Activated CD4-positive, alpha-beta memory T cell treated with anti-CD3 and anti-CD28 coated beads for 36 hours (primary cell): ENCODE data around the gene PIF1. TPM values are rescaled to one million over a fixed set of nuclear protein-coding genes. Genes with fewer than 3 reads are reported as not detected.

Source experiments
- CTCF ChIA-PET: fragments of 350-600 bp; sonication (Branson Sonifier 250); formaldehyde crosslinking; loops from one replicate; lab custom pipeline; 2021; ENCODE audit warnings: antibody characterized with exemption, inconsistent platforms; lab: Charles Lee
- POLR2A ChIA-PET: fragments of 350-600 bp; sonication (Branson Sonifier 250); formaldehyde crosslinking; loops from one replicate; lab custom pipeline; 2021; ENCODE audit warnings: antibody characterized with exemption; lab: Charles Lee
- DNase-seq: peaks from one replicate; pipeline ENCODE4 v3.0.0-alpha.2; 2020
- H3K27ac Mint-ChIP-seq: one replicate; pipeline ENCODE4 v1.8.0; 2021; ENCODE audit warnings: mixed read lengths
- H3K27me3 Mint-ChIP-seq: one replicate; pipeline ENCODE4 v1.8.0; 2021; ENCODE audit warnings: mixed read lengths
- H3K36me3 Mint-ChIP-seq: one replicate; pipeline ENCODE4 v1.8.0; 2021; ENCODE audit warnings: mixed read lengths
- H3K4me1 Mint-ChIP-seq: one replicate; pipeline ENCODE4 v1.8.0; 2021; ENCODE audit warnings: low read depth, mixed read lengths
- H3K4me3 Mint-ChIP-seq: one replicate; pipeline ENCODE4 v1.8.0; 2021; ENCODE audit warnings: mild to moderate bottlenecking, mixed read lengths
- H3K9me3 Mint-ChIP-seq: one replicate; pipeline ENCODE4 v1.8.0; 2021; ENCODE audit warnings: mixed read lengths
- intact Hi-C: fragments of 100-400 bp; cut with micrococcal nuclease; formaldehyde crosslinking; loops from one replicate; pipeline ENCODE4 v1.15.1; 2023
- total RNA-seq, 2 experiments: library from RNA; stranded (reverse); gene quantifications; one replicate each; pipeline ENCODE4 v1.2.3, GENCODE V29; 2021

PIF1 gene
- total RNA-seq, 2 experiments from 2014 or later: 23.6 to 30.2 TPM

GRCh38 chr15:64858021-64858575 lies 32.7 kb upstream of the PIF1 start:
- peaks cover 33% of the 10 kb centered on the region for H3K36me3 Mint-ChIP-seq
- no peak overlapping the region for H3K4me3 Mint-ChIP-seq
- H3K9me3 Mint-ChIP-seq: no peaks in the 10 kb centered on the region
- ChIA-PET POLR2A (no interaction called here), CTCF (interaction anchor here (1.0 to 2.4 kb wide), 2 partner anchors 22 to 37 kb away, joined by 4 to 10 read pairs; no protein-coding TSS in a partner anchor)
- no peak overlapping the region for H3K27ac Mint-ChIP-seq
- DNase-seq: no peak
- intact Hi-C loops: no loop called here
- H3K27me3 Mint-ChIP-seq: no peaks in the 10 kb centered on the region
- peaks cover 43% of the 10 kb centered on the region for H3K4me1 Mint-ChIP-seq

- peaks cover 43% of the 10 kb centered on the region for H3K4me1 Mint-ChIP-seq
- no peak overlapping the region for H3K27ac Mint-ChIP-seq
- no peaks in the 10 kb centered on the region for H3K27me3 Mint-ChIP-seq
- no peak for DNase-seq
- CTCF ChIA-PET: interaction anchor here (1.0 to 2.4 kb wide), 2 partner anchors 37 to 48 kb away, joined by 3 to 10 read pairs; no protein-coding TSS in a partner anchor
- intact Hi-C loops: no loop called here
- H3K9me3 Mint-ChIP-seq: no peaks in the 10 kb centered on the region
- H3K36me3 Mint-ChIP-seq: peaks cover 32% of the 10 kb centered on the region
- POLR2A ChIA-PET: interaction anchor here (1.0 kb wide), 1 partner anchor 9 kb away, joined by 3 read pairs; no protein-coding TSS in a partner anchor
- no peak overlapping the region for H3K4me3 Mint-ChIP-seq
These were observed 32.0 kb upstream of the PIF1 start for GRCh38 chr15:64857421-64857820.

- ChIA-PET CTCF (interaction anchor here (1.0 to 2.4 kb wide), 2 partner anchors 38 to 49 kb away, joined by 3 to 10 read pairs; no protein-coding TSS in a partner anchor), POLR2A (interaction anchor here (1.0 to 1.9 kb wide), 2 partner anchors 10 to 37 kb away, joined by 3 to 5 read pairs; no protein-coding TSS in a partner anchor)
These were observed 31.1 kb upstream of the PIF1 start for GRCh38 chr15:64856429-64857145.

GRCh38 chr15:64855205-64855975 lies 29.9 kb upstream of the PIF1 start:
- intact Hi-C loops: no loop called here
- H3K27me3 Mint-ChIP-seq: no peaks in the 10 kb centered on the region
- ChIA-PET POLR2A (interaction anchor here (0.5 to 1.9 kb wide), 2 partner anchors 38 to 92 kb away, joined by 3 to 5 read pairs; no protein-coding TSS in a partner anchor), CTCF (interaction anchor here (0.8 to 2.4 kb wide), 3 partner anchors 14 to 39 kb away, joined by 3 to 10 read pairs (median 3); no protein-coding TSS in a partner anchor)
- H3K4me3 Mint-ChIP-seq: no peak overlapping the region
- H3K9me3 Mint-ChIP-seq: no peaks in the 10 kb centered on the region
- no peak for DNase-seq
- H3K27ac Mint-ChIP-seq: peak overlapping the region; percentile 54
- peaks cover 54% of the 10 kb centered on the region for H3K4me1 Mint-ChIP-seq
- H3K36me3 Mint-ChIP-seq: peaks cover 38% of the 10 kb centered on the region

More at GRCh38 chr15:64856429-64857145, 31.1 kb upstream of the PIF1 start:
- H3K36me3 Mint-ChIP-seq: peaks cover 30% of the 10 kb centered on the region
- H3K4me1 Mint-ChIP-seq: peaks cover 49% of the 10 kb centered on the region
- no peaks in the 10 kb centered on the region for H3K9me3 Mint-ChIP-seq
- DNase-seq: no peak
- H3K4me3 Mint-ChIP-seq: no peak overlapping the region
- H3K27ac Mint-ChIP-seq: peak overlapping the region; percentile 40
- intact Hi-C loops: no loop called here
- H3K27me3 Mint-ChIP-seq: no peaks in the 10 kb centered on the region

GRCh38 chr15:64854526-64854925 lies 29.1 kb upstream of the PIF1 start:
- Mint-ChIP-seq H3K9me3 (no peaks in the 10 kb centered on the region), H3K27ac (no peak overlapping the region), H3K4me1 (peaks cover 55% of the 10 kb centered on the region), H3K36me3 (peaks cover 40% of the 10 kb centered on the region), H3K4me3 (no peak overlapping the region), H3K27me3 (no peaks in the 10 kb centered on the region)
- ChIA-PET POLR2A (interaction anchor here (0.5 to 1.9 kb wide), 2 partner anchors 39 to 91 kb away, joined by 3 to 5 read pairs; no protein-coding TSS in a partner anchor), CTCF (no interaction called here)
- no peak for DNase-seq
- intact Hi-C loops: no loop called here

GRCh38 chr15:64854041-64854440 lies 28.6 kb upstream of the PIF1 start:
- Mint-ChIP-seq H3K4me1 (peaks cover 55% of the 10 kb centered on the region), H3K27ac (peak overlapping the region; percentile 51), H3K36me3 (peaks cover 42% of the 10 kb centered on the region), H3K9me3 (no peaks in the 10 kb centered on the region), H3K4me3 (no peak overlapping the region), H3K27me3 (no peaks in the 10 kb centered on the region)
- DNase-seq: no peak
- intact Hi-C loops: no loop called here
- CTCF ChIA-PET: no interaction called here
- POLR2A ChIA-PET: no interaction called here

GRCh38 chr15:64851503-64851840 lies 26.0 kb upstream of the PIF1 start:
- H3K4me1 Mint-ChIP-seq: peaks cover 51% of the 10 kb centered on the region
- H3K36me3 Mint-ChIP-seq: peaks cover 45% of the 10 kb centered on the region
- no peaks in the 10 kb centered on the region for H3K27me3 Mint-ChIP-seq
- DNase-seq: no peak
- H3K4me3 Mint-ChIP-seq: no peak overlapping the region
- no peak overlapping the region for H3K27ac Mint-ChIP-seq
- H3K9me3 Mint-ChIP-seq: no peaks in the 10 kb centered on the region
- intact Hi-C loops: no loop called here
- ChIA-PET CTCF (no interaction called here), POLR2A (no interaction called here)

GRCh38 chr15:64850778-64851502 lies 25.5 kb upstream of the PIF1 start:
- Mint-ChIP-seq H3K4me1 (peaks cover 49% of the 10 kb centered on the region), H3K27ac (no peak overlapping the region), H3K4me3 (no peak overlapping the region), H3K27me3 (no peaks in the 10 kb centered on the region), H3K36me3 (peaks cover 40% of the 10 kb centered on the region), H3K9me3 (no peaks in the 10 kb centered on the region)
- ChIA-PET POLR2A (no interaction called here), CTCF (interaction anchor here (1.1 kb wide), 1 partner anchor 15 kb away, joined by 3 read pairs; no protein-coding TSS in a partner anchor)
- intact Hi-C loops: no loop called here
- no peak for DNase-seq

- Mint-ChIP-seq H3K4me1 (peaks cover 59% of the 10 kb centered on the region), H3K27ac (peak overlapping the region; percentile 14), H3K36me3 (peaks cover 28% of the 10 kb centered on the region), H3K9me3 (no peaks in the 10 kb centered on the region), H3K4me3 (no peak overlapping the region), H3K27me3 (no peaks in the 10 kb centered on the region)
- CTCF ChIA-PET: interaction anchor here (1.4 kb wide), 1 partner anchor 12 kb away, joined by 5 read pairs; no protein-coding TSS in a partner anchor
- POLR2A ChIA-PET: no interaction called here
- intact Hi-C loops: no loop called here
- DNase-seq: no peak
These were observed 22.6 kb upstream of the PIF1 start for GRCh38 chr15:64847876-64848716.

GRCh38 chr15:64847448-64847847 lies 22.0 kb upstream of the PIF1 start:
- peaks cover 28% of the 10 kb centered on the region for H3K36me3 Mint-ChIP-seq
- DNase-seq: no peak
- H3K27me3 Mint-ChIP-seq: no peaks in the 10 kb centered on the region
- H3K4me1 Mint-ChIP-seq: peaks cover 60% of the 10 kb centered on the region
- CTCF ChIA-PET: interaction anchor here (3.0 kb wide), 1 partner anchor 12 kb away, joined by 20 read pairs; no protein-coding TSS in a partner anchor
- POLR2A ChIA-PET: no interaction called here
- H3K9me3 Mint-ChIP-seq: no peaks in the 10 kb centered on the region
- peak overlapping the region; percentile 46 for H3K27ac Mint-ChIP-seq
- intact Hi-C loops: no loop called here
- H3K4me3 Mint-ChIP-seq: no peak overlapping the region
